Progenitor cell of endocrine pancreas (in vitro differentiated cells): ENCODE results near the gene CCDC136. TPM values are rescaled to one million over a fixed set of nuclear protein-coding genes. Genes with fewer than 3 reads are reported as not detected.

Source experiments
- DNase-seq: peaks from one replicate; pipeline ENCODE4 v3.0.0; 2021; ENCODE audit warnings: low spot score; ENCODE audit not compliant: unreplicated experiment
- H3K27ac Mint-ChIP-seq: 2 replicates; pipeline ENCODE4 v1.8.0; 2021; ENCODE audit warnings: mild to moderate bottlenecking, moderate library complexity, mixed read lengths
- H3K27me3 Mint-ChIP-seq: 2 replicates; pipeline ENCODE4 v1.8.0; 2021; ENCODE audit warnings: mixed read lengths
- H3K36me3 Mint-ChIP-seq: 2 replicates; pipeline ENCODE4 v1.8.0; 2022; ENCODE audit warnings: mixed read lengths; ENCODE audit not compliant: insufficient read depth
- H3K4me1 Mint-ChIP-seq: 2 replicates; pipeline ENCODE4 v1.8.0; 2021; ENCODE audit warnings: low read depth, mixed read lengths
- H3K4me3 Mint-ChIP-seq: 2 replicates; pipeline ENCODE4 v1.8.0; 2021; ENCODE audit warnings: low read depth, mild to moderate bottlenecking, moderate library complexity, mixed read lengths
- H3K9me3 Mint-ChIP-seq: 2 replicates; pipeline ENCODE4 v1.8.0; 2021; ENCODE audit warnings: low read depth, mixed read lengths
- CTCF ChIP-seq: fragments of 200-600 bp; sonication (generic); IDR thresholded peaks from one replicate; pipeline ENCODE4 v1.5.0; 2021; ENCODE audit warnings: antibody characterized with exemption, mild to moderate bottlenecking; ENCODE audit not compliant: unreplicated experiment
- total RNA-seq: library from RNA; stranded (reverse); gene quantifications from 2 replicates; pipeline ENCODE4 v1.2.1, GENCODE V29; 2021

CCDC136 gene
- total RNA-seq, 1 donor from 2014 or later = 74.2 TPM

- no peak overlapping the region for H3K4me3 Mint-ChIP-seq
- peaks cover 11% of the 10 kb centered on the region for H3K36me3 Mint-ChIP-seq
- TF ChIP-seq CTCF = no peak
- H3K4me1 Mint-ChIP-seq = peaks cover 14% of the 10 kb centered on the region
- no peaks in the 10 kb centered on the region for H3K9me3 Mint-ChIP-seq
- H3K27me3 Mint-ChIP-seq = peaks cover 47% of the 10 kb centered on the region
- no peak for DNase-seq
- H3K27ac Mint-ChIP-seq = no peak overlapping the region
Observed at GRCh38 chr7:128871050-128871449, 79.3 kb downstream of the CCDC136 start.

Other genes starting within 250 kb of the CCDC136 start
- 5.1 and 7.4 TPM in 2 replicates for gene GARIN1A, start 119.7 kb upstream of the CCDC136 start, total RNA-seq
- 107 and 111 TPM in 2 replicates for gene CALU, start 52.6 kb upstream of the CCDC136 start, total RNA-seq
- not detected in 2 replicates for gene OPN1SW, start 16.2 kb upstream of the CCDC136 start, total RNA-seq
- 6.9 and 11.7 TPM in 2 replicates for gene FLNC, start 38.4 kb downstream of the CCDC136 start, total RNA-seq
- gene ATP6V1F, start 70.9 kb downstream of the CCDC136 start, total RNA-seq = 119 and 124 TPM in 2 replicates
- gene KCP, start 118.7 kb downstream of the CCDC136 start, total RNA-seq = 6.8 and 8.5 TPM in 2 replicates
- 0.44 and 0.69 TPM in 2 replicates for gene IRF5, start 146.0 kb downstream of the CCDC136 start, total RNA-seq